ENCODE results near the gene NIN. TPM values are rescaled to one million over a fixed set of nuclear protein-coding genes. Genes with fewer than 3 reads are reported as not detected.
A peak's percentile ranks its signal among the peaks of the same experiment; 100 is the strongest.

NIN gene
- total RNA-seq, 4 donors from 2014 or later, result 30.2 to 43.1 (median 38.6) TPM

- no peaks in the 10 kb centered on the region for H3K36me3 ChIP-seq
- H3K9me3 ChIP-seq, result no peaks in the 10 kb centered on the region
- ATAC-seq, result no peak
- TF ChIP-seq CTCF (IDR thresholded peaks at IDR 0.05), result no peak
- no peak for TF ChIP-seq EP300 (IDR thresholded peaks at IDR 0.05)
- TF ChIP-seq POLR2A (IDR thresholded peaks at IDR 0.05), result no peak
- no peak for TF ChIP-seq POLR2AphosphoS5 (IDR thresholded peaks at IDR 0.05)
- H3K4me3 ChIP-seq, result no peak overlapping the region
- no peak overlapping the region for H3K27ac ChIP-seq
- WGBS, 2 donors (ENCODE audit: low coverage in 1 of 2), result 95 to 100% methylated on average over 1 of the region's 2 CpGs
- no peaks in the 10 kb centered on the region for H3K27me3 ChIP-seq
- H3K4me1 ChIP-seq, result peaks cover 0 to 12% (median 6%) of the 10 kb centered on the region in 3 donors
These were observed 18.8 kb downstream of the NIN start for GRCh38 chr14:50812180-50812579.

GRCh38 chr14:50808053-50808452 is 22.9 kb downstream of the NIN start:
- no peak for TF ChIP-seq POLR2AphosphoS5 (IDR thresholded peaks at IDR 0.05)
- no peak for TF ChIP-seq POLR2A (IDR thresholded peaks at IDR 0.05)
- TF ChIP-seq CTCF (IDR thresholded peaks at IDR 0.05), result no peak
- TF ChIP-seq EP300 (IDR thresholded peaks at IDR 0.05), result no peak
- H3K36me3 ChIP-seq, result peaks cover 0 to 13% of the 10 kb centered on the region in 2 donors
- no peak for ATAC-seq
- no peak overlapping the region for H3K27ac ChIP-seq
- WGBS, 2 donors (ENCODE audit: low coverage in 1 of 2), result 80 to 84% methylated on average over 4 of the region's 5 CpGs
- H3K27me3 ChIP-seq, result no peaks in the 10 kb centered on the region
- peaks cover 0 to 5% (median 0%) of the 10 kb centered on the region in 3 donors for H3K4me1 ChIP-seq
- H3K4me3 ChIP-seq, result no peak overlapping the region
- H3K9me3 ChIP-seq, result no peaks in the 10 kb centered on the region

- Histone ChIP-seq H3K36me3 (peaks cover 0 to 13% of the 10 kb centered on the region in 2 donors), H3K27me3 (no peaks in the 10 kb centered on the region), H3K27ac (no peak overlapping the region), H3K4me1 (peaks cover 0 to 5% (median 0%) of the 10 kb centered on the region in 3 donors), H3K9me3 (no peaks in the 10 kb centered on the region), H3K4me3 (no peak overlapping the region)
- WGBS, 2 donors (ENCODE audit: low coverage in 1 of 2), result 77 to 93% methylated on average over 3 of the region's 3 CpGs
- no peak for ATAC-seq
- no peak for TF ChIP-seq POLR2A (IDR thresholded peaks at IDR 0.05)
- TF ChIP-seq POLR2AphosphoS5 (IDR thresholded peaks at IDR 0.05), result no peak
- TF ChIP-seq CTCF (IDR thresholded peaks at IDR 0.05), result no peak
- no peak for TF ChIP-seq EP300 (IDR thresholded peaks at IDR 0.05)
These were observed 24.6 kb downstream of the NIN start for GRCh38 chr14:50806241-50806933.

- Histone ChIP-seq H3K4me3 (no peak overlapping the region), H3K27ac (no peak overlapping the region), H3K9me3 (no peaks in the 10 kb centered on the region), H3K36me3 (peaks cover 0 to 13% of the 10 kb centered on the region in 2 donors), H3K4me1 (peaks cover 0 to 5% (median 0%) of the 10 kb centered on the region in 3 donors), H3K27me3 (no peaks in the 10 kb centered on the region)
- WGBS, 2 donors (ENCODE audit: low coverage in 1 of 2), result 97 to 100% methylated on average over 3 of the region's 3 CpGs
- no peak for ATAC-seq
- TF ChIP-seq POLR2AphosphoS5 (IDR thresholded peaks at IDR 0.05), result no peak
- TF ChIP-seq CTCF (IDR thresholded peaks at IDR 0.05), result no peak
- no peak for TF ChIP-seq POLR2A (IDR thresholded peaks at IDR 0.05)
- no peak for TF ChIP-seq EP300 (IDR thresholded peaks at IDR 0.05)
These were observed 25.6 kb downstream of the NIN start for GRCh38 chr14:50805396-50805795.

- TF ChIP-seq POLR2A (IDR thresholded peaks at IDR 0.05), result no peak
- TF ChIP-seq POLR2AphosphoS5 (IDR thresholded peaks at IDR 0.05), result no peak
- no peak for TF ChIP-seq CTCF (IDR thresholded peaks at IDR 0.05)
- TF ChIP-seq EP300 (IDR thresholded peaks at IDR 0.05), result no peak
- H3K27me3 ChIP-seq, result no peaks in the 10 kb centered on the region
- 19 to 44% methylated on average over 2 to 4 of the region's 5 CpGs for WGBS, 2 donors (ENCODE audit: low coverage in 1 of 2)
- H3K4me1 ChIP-seq, result peaks cover 0 to 5% (median 0%) of the 10 kb centered on the region in 3 donors
- ATAC-seq, result peak; percentile 46
- H3K4me3 ChIP-seq, result no peak overlapping the region
- peaks cover 0 to 17% of the 10 kb centered on the region in 2 donors for H3K36me3 ChIP-seq
- no peaks in the 10 kb centered on the region for H3K9me3 ChIP-seq
- peak overlapping the region in 3 of 4 donors; percentile 25 to 45 (median 28) for H3K27ac ChIP-seq
These were observed 26.7 kb downstream of the NIN start for GRCh38 chr14:50804181-50804721.
